ENCODE results near the gene SNED1.

GRCh38 chr2:240983996-240984498 is 14.4 kb upstream of the SNED1 start:
- TF ChIP-seq POLR2AphosphoS5 (IDR thresholded peaks at IDR 0.05) = no peak
- TF ChIP-seq CTCF (IDR thresholded peaks at IDR 0.05) = no peak
- no peak for TF ChIP-seq POLR2A (IDR thresholded peaks at IDR 0.05)

Measured in sigmoid colon (tissue), 4 donors.